Activated CD8-positive, alpha-beta memory T cell treated with anti-CD3 and anti-CD28 coated beads, Interleukin-2, amount 50 U/mL, for 24 hours (primary cell): ENCODE measurements around the gene DRG2.

Experiments
- DNase-seq: peaks from one replicate; pipeline ENCODE4 v3.0.0-alpha.2; 2020; ENCODE audit errors: extremely low read depth

The DRG2 gene

DNA sequence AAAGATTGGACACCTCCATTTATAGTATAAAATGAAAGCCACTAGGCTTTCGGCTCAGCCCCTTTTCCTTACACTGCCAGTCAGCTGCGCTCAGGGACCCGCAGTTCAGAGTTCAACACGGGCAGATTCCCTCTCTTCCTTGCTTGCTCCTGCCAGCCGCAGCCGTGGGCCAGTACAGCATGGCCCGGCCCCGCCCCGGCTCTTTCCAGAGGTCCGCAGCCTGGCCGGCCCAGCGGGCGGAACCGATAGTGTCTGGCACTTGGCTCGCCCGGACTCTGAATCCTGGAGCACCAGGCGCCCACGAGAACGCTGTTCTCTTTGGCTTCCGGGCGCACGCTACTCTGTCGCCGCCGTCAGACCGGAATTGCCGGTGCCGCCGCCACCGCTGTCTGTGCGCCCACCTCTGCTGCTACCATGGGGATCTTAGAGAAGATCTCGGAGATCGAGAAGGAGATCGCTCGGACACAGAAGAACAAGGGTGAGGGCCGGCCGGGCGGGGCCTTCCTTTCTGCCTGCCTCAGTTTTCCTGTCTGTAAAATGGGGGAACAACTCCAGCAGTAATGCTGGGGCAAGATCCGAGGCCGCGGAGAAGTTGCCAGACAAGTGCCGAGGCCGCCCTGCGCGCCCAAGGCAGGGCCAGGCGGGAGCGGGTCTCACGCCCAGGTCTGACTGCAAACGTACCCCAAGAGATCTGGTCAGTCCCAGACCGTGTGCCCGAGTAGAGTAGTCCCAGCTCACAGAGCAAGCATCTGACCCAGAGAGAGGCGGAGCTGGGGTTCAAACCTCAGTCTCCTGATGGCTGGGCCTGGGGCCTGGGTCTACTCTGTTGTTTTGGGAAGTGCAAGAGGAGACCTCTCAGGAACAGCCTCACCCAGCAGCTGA, at the start of gene DRG2:
Gene DRG2 (plus strand): TSS at position 339 of the 882 bp plus-strand sequence. CDS start 76 bp downstream, at position 415.
- peak; percentile 75 for DNase-seq

DNA sequence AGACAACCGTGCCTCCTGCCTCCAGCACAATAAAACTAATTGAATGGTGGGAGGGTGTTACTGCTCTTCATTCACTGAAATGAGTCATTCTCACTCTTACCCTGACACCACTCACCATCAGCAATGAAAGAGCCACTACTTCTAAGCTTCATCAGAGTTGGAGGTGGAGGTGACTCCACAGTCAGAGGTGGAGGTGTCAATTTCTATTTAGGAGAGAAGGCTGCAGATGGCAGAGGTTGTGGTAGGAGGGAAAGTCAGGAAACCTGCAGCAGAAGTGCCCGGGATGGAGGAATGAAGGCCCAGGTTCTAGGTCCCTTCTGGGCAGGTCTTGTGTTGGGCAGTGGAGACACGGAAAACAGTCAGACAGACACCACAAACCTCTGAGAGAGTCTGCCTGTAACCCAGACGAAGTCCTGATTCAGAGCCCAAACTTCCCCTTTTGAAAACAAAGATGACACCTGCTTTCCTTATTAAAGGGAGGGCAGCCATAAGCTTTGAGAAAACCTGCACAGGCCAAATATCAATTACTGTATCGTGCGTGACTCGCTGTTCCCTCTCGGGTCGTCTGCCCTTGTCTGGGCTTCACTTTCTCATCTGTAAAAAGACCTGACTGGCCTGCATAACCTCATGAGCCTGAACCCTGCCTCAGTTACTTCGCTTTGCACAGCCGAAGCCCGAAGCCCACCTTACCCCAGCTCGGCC, 49.4 kb upstream of the DRG2 start:
- DNase-seq = no peak

DNA sequence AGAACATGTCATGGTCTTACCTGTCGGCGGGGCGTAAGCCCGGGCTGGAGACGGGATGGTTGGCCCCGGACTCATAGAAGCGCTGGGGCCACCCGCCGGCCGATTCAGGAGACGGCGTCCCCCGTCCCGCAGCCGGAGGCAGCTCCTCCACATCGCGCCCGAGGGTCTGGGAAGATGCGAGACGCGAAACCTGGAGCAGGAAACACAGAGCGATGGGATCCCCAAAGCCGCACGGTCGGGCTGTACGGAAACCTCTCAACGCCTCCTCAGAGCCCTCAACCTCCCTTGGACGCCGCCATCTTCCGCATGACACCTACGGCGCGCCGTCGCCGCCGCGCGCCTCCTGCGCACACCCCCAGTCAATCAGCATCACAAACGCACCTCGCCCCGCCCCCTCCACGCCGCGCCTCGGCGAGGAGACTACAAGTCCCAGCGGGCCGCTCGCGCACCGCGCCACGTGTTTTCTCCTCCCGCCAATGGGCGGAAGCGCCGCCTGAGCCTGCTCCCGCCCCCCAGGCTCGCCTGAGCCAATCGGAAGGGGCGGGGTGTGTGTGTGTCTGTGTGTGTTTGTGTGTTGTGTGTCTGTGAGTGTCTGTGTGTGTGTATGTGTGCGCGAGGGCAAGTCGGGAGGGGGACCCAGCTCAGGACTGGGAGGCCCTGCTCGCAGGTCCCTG, 48.8 kb upstream of the DRG2 start, which contains the start of the genes ATPAF2 and GID4:
Gene ATPAF2 (minus strand): TSS at position 308 of the 674 bp plus-strand sequence. CDS start 155 bp downstream, at position 153.
Gene GID4 (plus strand): TSS at position 548 of the 674 bp plus-strand sequence. CDS start 57 bp downstream, at position 605.
- peak; percentile 97 for DNase-seq

DNA sequence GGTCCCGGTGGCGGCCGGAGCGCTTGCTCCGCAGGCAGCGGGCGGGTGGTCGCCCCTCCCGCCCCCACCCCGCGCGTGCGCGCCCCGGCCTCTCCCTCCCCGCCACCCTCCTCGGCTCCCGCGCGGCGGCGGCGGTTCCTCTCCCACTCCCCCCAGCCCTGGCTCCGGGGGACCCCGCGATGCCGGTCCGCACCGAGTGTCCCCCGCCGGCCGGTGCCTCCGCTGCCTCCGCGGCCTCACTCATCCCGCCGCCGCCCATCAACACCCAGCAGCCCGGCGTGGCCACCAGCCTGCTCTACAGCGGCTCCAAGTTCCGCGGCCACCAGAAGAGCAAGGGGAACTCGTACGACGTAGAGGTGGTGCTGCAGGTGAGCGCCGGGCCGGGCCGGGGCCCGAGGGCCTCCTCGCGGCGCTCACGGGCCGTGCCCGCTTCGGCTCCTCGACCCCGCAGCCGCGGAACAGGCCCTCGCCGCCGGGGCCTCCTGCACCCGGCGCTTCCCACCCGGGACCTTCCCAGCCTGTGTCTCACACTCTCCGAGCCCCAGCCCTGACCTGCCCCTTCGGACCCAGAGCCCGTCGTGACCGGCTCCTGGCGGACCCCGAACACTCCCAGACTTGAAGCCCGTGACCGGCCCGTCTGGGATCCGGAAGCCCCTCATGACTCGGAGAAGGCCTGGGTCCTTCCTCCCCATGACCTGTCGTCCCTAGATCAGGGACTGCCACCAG, 48.0 kb upstream of the DRG2 start:
- no peak for DNase-seq

DNA sequence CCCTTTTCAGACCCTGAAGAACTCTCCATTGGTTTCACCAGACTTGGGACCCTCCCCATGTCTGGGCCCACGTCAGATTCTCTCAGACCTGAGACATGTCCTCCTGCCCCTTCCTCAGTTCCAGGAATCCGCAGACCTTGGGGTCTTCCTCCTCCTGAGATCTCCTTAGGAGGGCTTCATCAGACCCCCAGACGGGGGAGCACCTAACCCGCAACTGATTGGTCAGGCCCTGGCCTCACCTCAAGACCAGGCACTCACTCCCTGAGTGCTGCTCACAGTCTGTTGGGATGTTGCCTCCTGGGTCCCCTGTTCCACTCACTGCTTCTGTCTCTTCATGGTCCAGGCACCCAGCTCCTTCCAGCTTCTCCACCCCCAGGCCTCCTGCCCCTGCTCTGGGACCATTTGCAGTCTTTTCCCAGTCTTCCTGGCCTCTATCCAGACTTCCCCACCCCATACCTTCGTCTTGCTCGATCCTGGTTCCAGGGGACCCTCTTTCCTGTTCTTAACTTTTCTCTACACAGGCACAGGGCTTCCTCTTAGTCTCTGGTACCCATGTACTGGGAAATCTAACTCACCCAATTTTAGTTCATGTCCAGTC, 47.4 kb upstream of the DRG2 start:
- no peak for DNase-seq

DNA sequence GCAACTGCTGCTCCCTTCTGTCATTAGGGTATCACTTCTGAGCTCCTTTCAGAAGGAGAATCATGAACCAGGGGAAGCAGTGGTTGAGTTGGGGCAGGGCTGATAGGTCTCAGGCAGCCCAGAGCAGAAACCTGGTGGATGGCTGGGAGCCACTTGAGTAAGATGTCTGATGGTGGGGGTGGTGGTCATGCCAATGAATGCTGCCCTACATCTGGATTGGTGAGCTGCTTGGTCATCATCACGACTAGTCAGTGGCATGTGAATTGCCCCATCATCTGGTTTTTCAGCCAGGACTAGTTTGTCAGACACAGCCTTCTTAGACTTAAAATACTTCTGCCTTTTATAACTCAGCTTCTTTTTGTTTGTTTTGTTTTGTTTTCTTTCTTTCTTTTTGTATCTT, 46.0 kb upstream of the DRG2 start:
- no peak for DNase-seq

GRCh38 chr17:18042983-18043382, 44.8 kb upstream of the DRG2 start:
- DNase-seq = no peak

DNA sequence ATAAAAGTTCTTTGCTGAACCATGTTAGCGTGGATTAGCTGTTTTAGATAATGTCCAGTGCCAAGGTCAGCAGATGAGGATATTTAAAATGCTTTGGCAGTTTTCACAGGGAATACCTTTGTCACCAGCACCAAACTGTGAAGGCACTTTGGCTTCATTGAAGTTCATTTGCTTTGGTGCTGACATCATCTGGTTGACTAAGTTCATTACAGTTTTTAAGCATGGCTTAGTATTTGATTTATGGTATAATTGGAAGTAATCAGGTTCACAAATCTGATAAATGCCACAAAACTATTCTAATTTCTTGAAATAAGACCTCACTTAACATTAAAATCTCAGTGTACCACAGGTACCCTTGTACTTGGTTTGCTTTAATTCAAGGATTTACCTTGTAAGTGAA, 44.3 kb upstream of the DRG2 start:
- no peak for DNase-seq

- no peak for DNase-seq
Observed at GRCh38 chr17:18044609-18045008, 43.1 kb upstream of the DRG2 start.

- no peak for DNase-seq
Observed at GRCh38 chr17:18045691-18046350, 41.9 kb upstream of the DRG2 start.

- DNase-seq = no peak
Observed at GRCh38 chr17:18055597-18055996, 32.2 kb upstream of the DRG2 start.

GRCh38 chr17:18056214-18056613, 31.5 kb upstream of the DRG2 start:
- DNase-seq = no peak

DNA sequence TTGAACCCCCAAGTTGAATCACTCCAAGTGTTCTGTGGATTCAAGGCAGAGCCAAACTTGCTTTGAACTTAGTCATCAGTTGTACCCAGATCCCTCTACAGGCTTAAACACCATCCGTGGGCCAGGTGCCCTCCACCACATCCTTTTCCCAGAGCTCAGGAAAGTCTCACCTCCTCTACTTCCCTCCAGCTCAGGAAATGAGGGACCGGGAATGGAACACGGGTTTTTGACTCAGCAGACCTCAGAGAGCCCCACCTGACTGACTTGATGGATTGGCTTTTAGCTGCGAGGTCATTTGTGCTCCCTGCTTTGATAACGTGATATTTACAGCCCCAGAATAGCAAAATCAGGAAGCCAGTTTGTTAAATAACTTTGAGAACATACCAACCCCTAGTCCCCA, 28.5 kb upstream of the DRG2 start:
- DNase-seq = no peak

- no peak for DNase-seq
Observed at GRCh38 chr17:18064053-18064452, 23.7 kb upstream of the DRG2 start.

- no peak for DNase-seq
Observed at GRCh38 chr17:18065546-18065945, 22.2 kb upstream of the DRG2 start.

- no peak for DNase-seq
Observed at GRCh38 chr17:18066866-18067265, 20.9 kb upstream of the DRG2 start.

GRCh38 chr17:18069101-18069500, 18.6 kb upstream of the DRG2 start:
- DNase-seq = no peak

DNA sequence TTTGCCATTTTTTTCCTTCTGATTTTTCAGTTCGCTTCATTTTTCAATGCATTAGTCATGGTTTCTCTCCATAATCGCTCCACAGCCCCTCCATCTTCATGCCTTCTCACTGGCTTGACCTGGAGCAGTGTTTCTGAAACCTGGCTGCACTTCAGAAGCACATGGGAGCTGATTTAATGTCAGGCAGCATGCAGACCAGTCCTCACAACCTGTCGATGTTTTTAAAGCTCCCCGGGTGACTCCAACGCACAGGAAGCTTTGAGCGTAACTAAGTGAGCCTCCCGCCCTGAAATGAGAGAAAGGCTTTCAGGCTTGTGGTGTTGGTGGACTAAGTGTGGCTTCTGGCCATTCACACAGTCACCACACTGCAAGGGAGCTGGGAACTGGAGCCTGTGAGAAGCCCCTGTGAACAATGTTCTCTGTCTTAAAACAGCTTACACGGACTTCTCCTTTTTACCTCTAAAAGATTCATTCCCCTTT, 16.8 kb upstream of the DRG2 start:
- DNase-seq = no peak

- DNase-seq = no peak
Observed at GRCh38 chr17:18071751-18072150, 16.0 kb upstream of the DRG2 start.

- no peak for DNase-seq
Observed at GRCh38 chr17:18074566-18075272, 13.0 kb upstream of the DRG2 start.
